HG02973 (cell line): ENCODE data around the gene MIPEP.
A peak's percentile ranks its signal among the peaks of the same experiment; 100 is the strongest.
"Not testable (repeated sequence)": the region's sequence is repeated elsewhere in the genome, so short reads cannot be mapped to it uniquely, and the experiment has no call there.

Experiments used
- ATAC-seq: cut with Tn5 transposase; IDR thresholded peaks from one replicate; pipeline ENCODE4 v1.9.1; 2021; ENCODE audit warnings: moderate library complexity; ENCODE audit not compliant: unreplicated experiment

MIPEP gene

DNA sequence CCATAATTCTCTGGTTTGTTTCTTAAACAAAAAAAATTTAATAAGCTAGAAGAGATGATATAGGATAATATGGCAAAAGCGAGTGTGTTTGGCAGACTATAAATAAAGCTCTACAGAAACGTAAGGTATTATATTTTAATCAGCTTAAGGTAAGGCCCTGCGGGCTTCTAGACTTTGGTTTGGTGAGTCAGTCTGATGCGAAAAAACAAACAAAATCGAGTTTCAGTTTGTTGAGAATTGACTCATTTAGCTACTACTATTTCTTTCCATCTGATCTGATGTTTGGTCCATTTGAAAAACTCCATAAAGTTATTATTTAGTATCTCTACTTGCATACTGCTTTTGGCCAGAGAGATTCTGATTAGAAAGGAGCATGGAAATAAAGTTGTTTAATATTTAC lies 138.0 kb downstream of the MIPEP start:
- ATAC-seq, result peak; percentile 43

DNA sequence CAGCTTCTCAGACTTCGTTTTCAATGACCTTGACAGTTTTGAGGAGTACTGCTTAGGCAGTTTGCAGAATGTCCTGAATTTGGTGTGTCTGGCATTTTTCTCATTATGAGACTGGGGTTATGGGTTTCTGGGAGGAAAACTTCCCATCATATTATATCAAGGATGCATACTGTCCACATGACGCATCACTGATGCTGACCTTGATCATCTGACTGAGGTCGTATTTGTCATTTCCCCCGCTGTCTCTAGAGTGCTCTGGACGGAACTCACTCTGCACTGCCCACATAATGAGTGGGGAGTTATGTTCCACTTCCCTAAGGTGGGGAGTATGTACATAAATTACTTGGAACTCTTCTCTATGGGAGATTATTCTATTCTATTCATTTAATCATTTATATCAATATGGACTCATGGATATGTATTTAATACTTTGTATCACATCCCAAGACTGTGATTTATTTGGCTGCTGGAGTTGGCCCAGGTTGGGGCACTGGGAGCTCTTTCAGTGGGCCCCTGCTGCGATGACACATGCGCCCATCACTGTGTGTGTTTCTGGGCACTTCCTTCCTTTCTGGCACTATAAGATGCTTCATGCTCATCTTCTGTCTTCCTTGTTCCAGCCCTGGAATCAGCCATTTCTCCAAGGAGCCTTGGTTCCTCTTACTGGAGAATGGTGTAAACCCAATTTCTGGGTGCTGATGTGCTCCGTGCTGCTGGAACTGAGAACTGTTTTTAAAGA lies 138.6 kb downstream of the MIPEP start:
- ATAC-seq, result no peak

DNA sequence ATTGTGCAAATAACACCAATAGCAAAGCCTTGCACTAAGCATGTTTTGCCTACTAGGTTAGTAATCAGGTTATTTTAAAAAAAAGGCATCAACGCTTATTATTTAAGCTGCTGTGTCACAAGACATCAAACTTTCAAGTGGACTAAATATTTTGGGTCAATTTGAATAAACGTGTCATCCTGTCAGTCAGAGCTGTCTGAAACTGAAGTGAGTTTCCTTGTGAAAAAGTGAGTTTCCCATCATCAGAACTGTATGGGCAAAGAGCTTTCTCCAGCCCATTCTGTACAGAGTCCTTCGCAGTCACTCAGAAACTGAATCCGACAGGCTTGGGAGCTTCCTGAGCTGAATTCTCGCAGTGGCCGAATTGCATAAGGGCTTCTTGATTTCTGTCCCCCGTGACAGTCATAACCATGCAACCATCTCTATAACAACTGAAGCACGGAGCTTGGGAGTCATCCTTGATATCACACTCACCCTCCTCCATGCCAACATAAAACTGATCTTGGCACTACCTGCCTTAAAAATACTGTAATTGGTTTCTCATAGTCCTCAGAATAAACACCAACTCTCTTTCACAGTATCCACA lies 139.8 kb downstream of the MIPEP start:
- no peak for ATAC-seq

DNA sequence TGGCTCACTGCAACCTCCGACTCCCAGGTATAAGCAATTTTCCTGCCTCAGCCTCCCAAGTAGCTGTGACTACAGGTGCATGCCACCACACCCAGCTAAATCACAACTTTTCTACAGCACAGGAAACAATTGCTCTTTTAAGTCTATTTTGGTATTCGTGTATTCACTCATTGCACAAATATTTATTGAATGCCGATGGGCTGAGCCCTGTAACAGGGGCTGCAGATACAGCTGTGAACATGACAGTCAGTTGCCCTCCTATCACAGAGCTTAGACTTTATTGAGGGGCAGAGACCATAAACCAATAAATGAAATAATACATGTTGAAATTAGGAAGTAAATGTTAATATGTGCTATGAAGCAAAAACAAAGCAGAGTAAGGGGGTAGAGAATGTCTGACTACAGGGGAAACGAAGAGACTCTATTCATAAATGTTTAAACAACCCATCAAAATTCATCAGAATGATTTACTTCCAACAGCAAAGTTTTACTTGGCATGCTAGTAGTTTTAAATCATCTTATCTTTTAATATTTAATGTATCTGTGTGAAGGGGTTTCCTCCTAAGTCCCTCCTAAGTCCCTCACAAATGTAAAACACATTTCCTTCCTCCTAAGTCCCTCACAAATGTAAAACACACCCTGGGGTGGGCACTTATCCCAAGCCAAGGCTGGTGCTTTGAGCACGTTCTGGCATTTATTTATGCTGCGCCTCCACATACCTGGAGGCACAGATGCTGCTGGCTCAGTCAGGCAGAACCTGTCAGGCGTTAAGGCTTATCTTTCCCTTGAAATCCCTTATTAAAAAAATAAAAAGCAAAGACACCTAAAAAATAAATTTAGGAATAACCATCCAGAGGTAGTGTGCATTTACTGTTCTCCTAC lies 140.8 kb downstream of the MIPEP start:
- no peak for ATAC-seq

DNA sequence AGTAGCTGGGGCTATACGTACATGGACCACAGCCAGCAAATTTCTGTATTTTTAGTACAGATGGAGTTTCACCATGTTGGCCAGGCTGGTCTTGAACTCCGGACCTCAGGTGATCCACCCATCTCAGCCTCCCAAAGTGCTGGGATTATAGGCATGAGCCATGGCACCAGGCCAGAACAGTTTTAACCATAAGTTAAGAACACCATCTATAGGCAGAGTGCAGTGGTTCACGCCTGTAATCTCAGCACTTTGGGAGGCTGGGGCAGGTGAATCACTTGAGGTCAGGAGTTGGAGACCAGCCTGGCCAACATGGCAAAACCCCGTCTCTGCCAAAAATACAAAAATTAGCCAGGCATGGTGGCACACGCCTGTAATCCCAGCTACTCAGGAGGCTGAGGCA lies 143.1 kb downstream of the MIPEP start:
- not testable (repeated sequence) for ATAC-seq

DNA sequence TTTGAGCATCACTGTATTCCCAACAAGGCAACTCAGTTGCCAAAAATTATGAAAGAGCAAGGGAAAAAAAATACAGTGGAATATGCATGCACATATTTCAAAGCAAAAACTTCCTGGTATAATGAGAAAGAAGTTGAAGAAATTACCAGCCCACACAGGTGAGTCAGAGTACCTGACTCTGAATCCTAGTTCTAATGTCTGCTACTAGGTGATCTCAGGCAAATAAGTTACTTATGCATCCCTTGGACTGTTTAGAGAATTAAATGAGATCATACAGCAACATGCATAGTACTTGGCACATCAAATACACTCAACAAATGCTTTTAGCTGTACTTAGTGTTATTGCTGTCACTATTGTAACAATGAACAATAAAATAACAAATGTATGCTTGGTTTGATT lies 144.9 kb downstream of the MIPEP start:
- no peak for ATAC-seq

DNA sequence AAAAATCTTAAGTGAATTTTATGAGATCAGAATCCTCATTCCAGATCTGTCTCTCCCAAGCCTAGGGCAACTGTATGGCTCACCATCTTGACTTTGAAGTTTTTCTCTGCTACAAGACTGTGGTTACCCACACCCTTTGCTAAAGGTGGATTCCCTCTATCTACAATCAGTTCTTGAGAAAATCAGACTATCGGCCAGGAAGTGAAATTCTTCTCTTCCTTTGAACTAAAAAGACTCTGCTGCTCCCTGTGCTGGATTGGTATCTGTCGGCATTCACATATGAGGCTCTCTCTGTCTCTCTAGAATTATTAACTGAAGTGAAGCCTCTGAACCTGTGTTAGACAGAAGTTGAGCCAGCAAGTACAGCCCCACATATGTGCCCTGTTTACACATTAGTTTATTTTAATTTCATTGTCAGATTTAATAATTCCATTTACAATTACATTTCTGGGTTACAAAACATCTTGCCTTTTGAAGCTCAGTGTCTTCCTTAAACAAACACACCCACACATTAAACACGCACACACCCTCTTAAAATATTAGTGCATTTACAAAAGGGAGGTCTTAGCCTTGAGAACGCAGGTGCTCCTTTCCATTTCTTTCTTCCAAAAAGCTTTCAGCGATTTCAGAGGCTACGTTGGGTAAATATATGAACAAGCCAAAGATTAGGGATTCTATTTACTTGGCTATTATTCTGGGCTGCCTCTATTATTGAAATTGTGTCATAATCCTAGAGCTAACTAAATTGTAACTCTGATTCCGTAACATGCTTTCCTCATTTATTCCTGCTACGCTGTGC lies 145.7 kb downstream of the MIPEP start:
- no peak for ATAC-seq

DNA sequence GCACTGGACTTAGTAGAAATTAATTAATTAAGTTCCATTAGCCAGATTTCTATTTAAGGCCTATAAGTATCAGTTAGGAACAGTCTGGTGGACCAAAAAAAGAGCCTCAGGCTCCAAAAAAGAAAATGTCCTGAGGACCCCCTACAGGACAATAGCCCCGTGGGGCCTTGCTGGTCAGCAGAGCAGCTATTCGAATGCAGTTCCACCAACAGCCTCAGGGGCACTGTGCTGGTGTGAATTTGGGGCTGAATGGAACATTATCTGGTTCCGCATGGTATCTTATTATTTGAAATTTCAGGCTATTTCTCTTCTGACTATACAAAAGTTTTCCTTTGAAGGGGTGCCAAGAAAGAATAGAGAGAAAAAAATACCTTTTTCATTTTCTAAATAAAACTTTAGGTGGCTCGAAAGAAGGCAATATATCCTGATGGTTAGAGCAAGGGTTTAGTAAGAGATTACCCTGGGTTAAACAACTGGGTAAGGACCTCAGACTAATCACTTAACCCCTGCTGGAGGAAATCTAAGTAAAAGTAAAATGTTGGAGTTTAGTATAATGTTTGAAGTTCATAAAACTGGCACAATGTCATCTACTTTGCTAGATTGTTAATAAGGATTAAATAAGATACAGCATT lies 147.2 kb downstream of the MIPEP start:
- ATAC-seq, result no peak

DNA sequence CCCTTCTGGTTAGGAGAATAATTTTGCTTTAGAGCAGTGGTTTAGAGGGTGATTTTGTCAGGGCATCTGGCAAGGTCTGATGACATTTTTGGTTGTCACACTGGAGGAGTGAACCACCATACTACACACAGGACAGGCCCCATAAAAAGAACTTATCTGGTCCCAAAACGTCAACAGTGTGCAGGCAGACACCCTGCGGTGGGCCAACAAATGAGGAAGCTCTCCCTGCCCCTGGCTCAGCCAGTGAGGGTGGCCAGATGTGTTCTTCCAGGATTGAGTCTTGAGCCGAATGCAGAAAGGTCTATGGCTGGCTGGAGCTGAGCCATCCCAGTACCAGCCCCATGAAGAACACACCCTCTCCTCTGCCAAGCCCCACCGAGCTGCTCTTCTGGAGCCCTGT lies 149.2 kb downstream of the MIPEP start:
- no peak for ATAC-seq

DNA sequence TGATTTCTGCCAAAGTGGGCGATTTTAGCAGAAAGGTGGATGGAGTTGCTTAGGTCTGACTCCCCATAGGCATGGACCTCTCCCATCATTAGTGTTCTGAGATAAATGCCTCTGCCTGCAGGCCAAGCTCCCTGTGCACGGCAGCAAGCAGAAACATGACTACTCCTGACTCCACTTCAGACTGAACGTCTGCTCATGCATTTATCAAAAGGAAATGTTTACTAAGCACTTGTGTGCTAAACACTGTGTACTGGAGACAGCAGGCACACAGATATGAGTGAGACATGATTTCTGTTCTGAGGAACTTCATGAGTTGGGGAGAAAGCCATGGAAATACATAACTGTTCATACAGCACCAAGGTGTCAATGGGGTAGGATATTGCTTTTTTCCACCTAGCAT lies 149.6 kb downstream of the MIPEP start:
- no peak for ATAC-seq

DNA sequence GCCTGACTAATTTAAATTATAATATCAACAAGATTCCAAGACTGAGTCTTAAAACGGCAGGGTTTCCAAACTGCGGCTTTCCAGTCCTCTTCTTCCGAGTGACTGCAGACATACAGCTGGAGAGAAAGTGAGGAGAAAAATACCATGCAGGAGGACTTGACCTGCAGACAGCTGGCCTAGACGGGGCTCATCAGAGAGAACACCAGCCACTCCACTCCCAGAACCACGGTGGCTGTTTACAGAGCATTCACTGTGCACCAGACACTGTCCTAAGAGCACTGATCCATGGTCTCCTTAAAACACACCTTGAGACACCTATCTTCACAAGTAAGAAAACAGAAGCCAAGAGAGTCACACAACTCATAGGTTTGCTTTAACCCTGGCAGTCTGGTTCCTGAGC lies 152.7 kb downstream of the MIPEP start:
- ATAC-seq, result no peak

DNA sequence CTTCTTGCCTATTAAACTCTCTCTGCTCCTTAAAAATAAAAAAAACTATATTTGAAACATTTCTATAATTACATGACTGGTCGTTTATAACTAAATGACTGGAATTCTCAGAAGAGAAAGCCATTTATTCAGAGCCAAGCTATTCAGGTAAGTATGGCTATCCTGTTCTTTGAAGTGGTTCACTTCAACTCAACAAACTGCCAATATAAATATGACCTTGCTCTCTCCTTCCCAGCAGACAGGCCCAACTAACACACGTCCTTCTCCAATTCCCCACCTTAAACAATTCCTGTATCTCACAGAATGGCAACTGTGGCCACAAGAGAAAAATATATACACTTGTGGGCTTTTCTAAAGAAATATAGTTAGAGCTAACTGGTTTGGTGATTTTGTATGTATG lies 153.9 kb downstream of the MIPEP start:
- no peak for ATAC-seq

DNA sequence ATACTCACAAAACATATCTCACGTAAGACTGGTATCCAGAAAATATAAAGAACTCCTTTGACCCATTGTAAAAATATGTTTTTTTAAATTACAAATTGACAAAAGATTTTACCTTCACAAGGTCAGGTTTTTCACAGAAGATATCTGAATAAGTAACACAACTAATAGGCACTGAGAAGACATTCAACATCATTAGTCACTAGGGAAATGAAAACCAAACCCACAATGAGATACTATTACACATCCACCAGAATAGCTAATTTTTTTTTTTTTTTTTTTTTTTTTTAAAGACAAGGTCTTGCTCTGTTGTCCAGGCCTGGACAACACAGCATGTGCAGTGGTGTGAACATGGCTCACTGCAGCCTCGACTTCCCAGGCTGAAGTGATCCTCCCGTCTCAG lies 157.5 kb downstream of the MIPEP start:
- no peak for ATAC-seq

DNA sequence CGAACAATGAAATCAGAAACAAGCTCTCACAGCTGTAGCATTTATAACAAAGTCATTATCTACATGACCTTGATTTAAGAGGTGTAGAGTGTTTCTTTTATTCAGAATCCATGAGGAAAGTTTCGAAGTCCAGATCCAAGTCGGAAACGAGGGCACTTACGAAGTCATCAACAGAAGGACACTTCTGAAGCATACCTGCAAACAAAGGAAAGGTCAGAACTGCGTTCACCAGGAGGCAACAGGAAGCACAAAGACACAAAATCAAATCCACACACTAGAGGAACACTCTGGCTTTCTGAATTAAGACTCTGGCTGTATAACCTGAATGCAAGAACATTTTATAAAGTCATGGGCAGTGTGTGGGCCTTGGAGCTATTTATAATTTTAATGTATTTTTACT lies 158.9 kb downstream of the MIPEP start:
- no peak for ATAC-seq

DNA sequence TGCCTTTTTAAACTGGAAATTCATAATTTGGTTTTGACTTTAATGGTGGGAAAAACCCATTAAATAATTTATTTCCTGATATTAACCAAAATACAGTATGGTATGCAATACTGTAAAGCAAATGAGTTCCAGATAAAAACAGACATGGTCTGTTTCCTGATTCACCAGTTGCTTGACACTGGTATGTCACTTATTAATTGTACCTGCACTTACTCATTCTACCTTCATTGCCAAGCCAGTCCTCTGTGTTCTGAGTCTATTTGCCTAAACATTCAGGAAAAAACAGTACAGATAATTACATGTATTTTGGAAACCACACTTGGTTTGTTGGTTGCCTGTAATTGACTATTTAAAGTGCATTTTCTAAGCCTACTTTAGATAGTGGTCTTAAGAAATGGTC lies 159.7 kb downstream of the MIPEP start:
- no peak for ATAC-seq

DNA sequence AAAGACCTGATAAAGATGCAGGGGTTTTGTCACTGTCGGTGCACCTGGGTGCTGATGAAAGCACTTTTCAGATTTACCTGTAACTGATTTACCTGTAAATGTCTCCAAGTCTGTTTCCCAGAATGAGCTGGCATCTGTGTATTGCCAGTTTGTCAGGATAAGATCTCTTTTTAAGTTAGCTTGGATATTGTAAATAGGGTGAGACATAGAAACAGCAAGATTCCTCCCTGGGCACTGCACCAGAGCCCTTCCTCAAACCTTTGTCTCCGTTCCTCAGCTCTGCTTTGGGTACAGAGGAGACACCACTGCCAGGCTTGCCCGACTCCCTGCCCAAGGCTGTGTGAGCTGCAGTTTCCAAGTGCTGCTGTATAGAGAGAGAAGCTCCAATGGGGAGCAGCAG lies 160.4 kb downstream of the MIPEP start:
- no peak for ATAC-seq

DNA sequence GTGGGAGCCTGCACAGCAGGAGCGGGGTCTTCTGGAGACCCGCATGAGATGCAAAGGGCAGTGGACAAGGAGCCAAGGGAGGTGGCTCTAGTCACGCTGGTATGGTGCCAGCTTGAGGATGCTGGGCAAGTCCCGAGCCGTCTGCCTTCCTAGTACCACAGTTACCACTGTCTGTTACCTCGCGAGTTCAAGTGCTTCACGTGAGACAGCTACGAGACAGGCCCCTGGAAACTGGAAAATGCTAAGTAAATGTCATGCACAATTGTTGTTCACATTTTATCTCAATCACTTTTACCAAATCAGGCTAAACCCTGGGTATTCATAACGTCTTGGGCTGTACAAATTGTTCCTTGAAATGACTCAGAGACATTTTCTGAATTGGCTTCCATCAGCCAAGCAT lies 163.3 kb downstream of the MIPEP start:
- no peak for ATAC-seq

DNA sequence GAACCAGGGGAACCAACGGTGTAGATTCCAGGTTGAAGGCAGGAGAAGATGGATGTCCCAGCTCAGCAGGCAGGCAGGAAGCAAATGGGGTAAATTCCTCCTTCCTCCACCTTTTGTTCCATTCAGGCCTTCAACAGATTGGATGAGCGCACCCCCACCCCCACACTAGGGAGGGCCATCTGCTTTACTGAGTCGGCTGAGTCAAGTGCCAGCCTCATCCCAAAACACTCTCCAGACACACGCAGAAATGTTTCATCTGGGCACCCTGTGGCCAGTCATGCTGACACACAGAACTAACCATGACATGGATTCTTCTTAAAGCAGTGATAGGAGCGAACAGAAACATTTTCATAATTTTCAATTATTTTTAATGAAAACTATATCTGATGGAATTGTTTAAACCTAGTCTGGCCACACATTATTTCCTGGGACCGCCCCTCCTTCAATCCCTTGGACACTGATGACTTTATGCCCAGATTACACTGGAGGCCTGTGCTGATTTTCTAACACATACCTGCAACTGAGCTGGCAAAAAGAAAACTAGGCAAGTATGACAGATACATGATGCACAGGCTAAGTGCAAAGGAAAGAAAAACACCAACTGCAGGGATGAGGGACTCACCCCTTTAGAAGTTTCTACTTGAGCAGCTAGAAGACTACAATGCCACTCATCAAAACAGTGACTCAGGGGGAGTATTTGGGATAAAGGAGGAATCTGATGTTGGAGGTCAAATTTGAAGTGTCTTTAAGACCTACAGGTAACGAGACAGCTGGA lies 164.8 kb downstream of the MIPEP start:
- no peak for ATAC-seq

DNA sequence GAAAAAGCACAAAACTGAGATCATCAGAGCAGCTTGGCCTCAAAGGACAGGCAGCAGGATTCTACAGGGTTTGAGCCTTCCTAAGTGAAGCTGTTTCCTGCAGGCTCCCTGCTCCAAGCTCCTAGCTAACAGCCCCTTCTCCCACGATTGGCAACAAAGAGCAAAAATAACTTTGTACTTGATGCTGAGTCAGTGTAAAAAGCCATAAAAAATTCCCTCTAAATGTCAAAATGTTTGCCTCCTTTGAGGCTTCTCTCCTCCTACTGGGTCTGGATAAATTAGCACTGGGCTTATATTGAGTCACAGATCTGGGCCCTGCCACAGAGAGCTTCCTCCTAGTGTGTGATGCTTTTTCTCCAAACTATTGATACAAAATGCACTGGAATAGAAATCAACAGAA lies 165.7 kb downstream of the MIPEP start:
- no peak for ATAC-seq
